Body of pancreas (tissue), 4 donors: Measurements from ENCODE around the gene COMP. TPM values are rescaled to one million over a fixed set of nuclear protein-coding genes. Genes with fewer than 3 reads are reported as not detected.
"Not testable (repeated sequence)": the region's sequence is repeated elsewhere in the genome, so short reads cannot be mapped to it uniquely, and the experiment has no call there.

Experiments used
- ATAC-seq: fragments of 150-250 bp; one replicate; pipeline ENCODE4 v1.9.1; 2016
- DNase-seq, 4 donors: peaks; one replicate each; pipeline ENCODE4 v3.0.0-alpha.2; 2019
- H3K27ac ChIP-seq, 4 donors: fragments of 200-600 bp; sonication (generic); 1 replicate in 3 of 4; 2 replicates in 1 of 4; pipeline versions ENCODE4 v1.5.1 to v1.6.1; 2016 to 2019; ENCODE audit warnings: mild to moderate bottlenecking in 1 of 4, mixed read lengths in 1 of 4, moderate library complexity in 1 of 4
- H3K27me3 ChIP-seq, 2 donors: fragments of 200-600 bp; sonication (generic); one replicate each; pipeline ENCODE4 v1.6.0; 2016; ENCODE audit warnings: mild to moderate bottlenecking in 1 of 2
- H3K36me3 ChIP-seq, 2 donors: fragments of 200-600 bp; sonication (generic); replicated peaks in 1 of 2; 2 replicates each; pipeline ENCODE4 v1.5.1; 2016; ENCODE audit warnings: low read depth in 2 of 2; ENCODE audit not compliant: insufficient read depth in 1 of 2
- H3K4me1 ChIP-seq: fragments of 200-600 bp; sonication (generic); one replicate; pipeline ENCODE4 v1.6.0; 2016
- H3K4me3 ChIP-seq, 2 donors: fragments of 200-600 bp; sonication (generic); 1 replicate in 1 of 2; 2 replicates in 1 of 2; pipeline ENCODE4 v1.5.1; 2016 to 2019
- H3K9me3 ChIP-seq, 3 donors: fragments of 200-600 bp; sonication (generic); 1 replicate in 2 of 3; 2 replicates in 1 of 3; pipeline ENCODE4 v1.5.1; 2016
- CTCF ChIP-seq, 7 experiments: fragments of 450-650 bp in 4 of 7; fragments of 200-600 bp in 3 of 7; sonication (generic) in 3 of 7; IDR thresholded peaks; one replicate each; pipeline ENCODE4 v1.5.1; 2016 to 2019; ENCODE audit warnings: antibody characterized with exemption in 7 of 7
- POLR2A ChIP-seq, 3 donors: fragments of 450-650 bp; IDR thresholded peaks; one replicate each; pipeline ENCODE4 v1.6.1; 2016; ENCODE audit warnings: antibody characterized with exemption in 3 of 3, mild to moderate bottlenecking in 2 of 3
- WGBS, 2 donors: methylation state at CpG; one replicate each; pipeline ENCODE4 v1.1.5; 2017; 5-methylcytosine and 5-hydroxymethylcytosine counted together
- intact Hi-C: fragments of 100-400 bp; cut with DNase I; formaldehyde crosslinking; loops from one replicate; pipeline ENCODE4 v1.15.1; 2023
- total RNA-seq, 2 donors: library from RNA; depleted of rRNA; stranded (reverse); fragments of >200 nt; gene quantifications; one replicate each; pipeline ENCODE4 v1.1.0, GENCODE V29; 2016

COMP gene
- total RNA-seq, 2 donors from 2014 or later: 0.33 to 6.0 TPM

GRCh38 chr19:18736415-18737336 is 54.4 kb downstream of the COMP start:
- TF ChIP-seq POLR2A (IDR thresholded peaks at IDR 0.05) (no peak), CTCF (IDR thresholded peaks at IDR 0.05) (no peak)
- WGBS, 2 donors: 67 to 70% methylated on average over 20 to 27 of the region's 27 CpGs
- Histone ChIP-seq H3K9me3 (no peaks in the 10 kb centered on the region), H3K27ac (no peak overlapping the region), H3K27me3 (no peaks in the 10 kb centered on the region), H3K4me1 (peaks cover 41% of the 10 kb centered on the region), H3K4me3 (no peak overlapping the region), H3K36me3 (no peaks in the 10 kb centered on the region)
- intact Hi-C loops: no loop called here
- ATAC-seq: no peak
- peak; percentile 59 to 87 (median 78) for DNase-seq

- DNase-seq (no peak), ATAC-seq (no peak)
- intact Hi-C loops: no loop called here
- Histone ChIP-seq H3K4me3 (no peak overlapping the region), H3K9me3 (no peaks in the 10 kb centered on the region), H3K4me1 (peaks cover 32% of the 10 kb centered on the region), H3K36me3 (no peaks in the 10 kb centered on the region), H3K27me3 (no peaks in the 10 kb centered on the region), H3K27ac (no peak overlapping the region)
- 72 to 100% methylated on average over 2 to 9 of the region's 9 CpGs for WGBS, 2 donors
- TF ChIP-seq POLR2A (IDR thresholded peaks at IDR 0.05) (no peak), CTCF (IDR thresholded peaks at IDR 0.05) (no peak)
Observed at GRCh38 chr19:18735752-18736151, 55.4 kb downstream of the COMP start.

GRCh38 chr19:18735324-18735723 is 55.8 kb downstream of the COMP start:
- intact Hi-C loops: no loop called here
- Histone ChIP-seq H3K9me3 (no peaks in the 10 kb centered on the region), H3K27ac (no peak overlapping the region), H3K4me3 (no peak overlapping the region), H3K27me3 (no peaks in the 10 kb centered on the region), H3K36me3 (no peaks in the 10 kb centered on the region), H3K4me1 (peaks cover 27% of the 10 kb centered on the region)
- ATAC-seq: no peak
- TF ChIP-seq POLR2A (IDR thresholded peaks at IDR 0.05) (no peak), CTCF (IDR thresholded peaks at IDR 0.05) (no peak)
- 94 to 100% methylated on average over 7 to 9 of the region's 14 CpGs for WGBS, 2 donors
- DNase-seq: no peak

GRCh38 chr19:18733762-18734332 is 57.3 kb downstream of the COMP start:
- WGBS, 2 donors: 89 to 91% methylated on average over 11 of the region's 11 CpGs
- H3K27me3 ChIP-seq, H3K36me3 ChIP-seq, ATAC-seq, H3K4me3 ChIP-seq, intact Hi-C loops, DNase-seq, H3K9me3 ChIP-seq, H3K27ac ChIP-seq: not testable (repeated sequence)
- peaks cover 23% of the 10 kb centered on the region for H3K4me1 ChIP-seq

- peaks cover 23% of the 10 kb centered on the region for H3K4me1 ChIP-seq
- no peak overlapping the region for H3K27ac ChIP-seq
- no peak for TF ChIP-seq CTCF (IDR thresholded peaks at IDR 0.05)
- TF ChIP-seq POLR2A (IDR thresholded peaks at IDR 0.05): no peak
- H3K36me3 ChIP-seq: no peaks in the 10 kb centered on the region
- DNase-seq (peak in 3 of 4 donors; percentile 27 to 40 (median 34)), ATAC-seq (peak; percentile 19)
- H3K27me3 ChIP-seq: no peaks in the 10 kb centered on the region
- intact Hi-C loops: no loop called here
- H3K9me3 ChIP-seq: no peaks in the 10 kb centered on the region
- WGBS, 2 donors: 31 to 38% methylated on average over 11 of the region's 11 CpGs
- H3K4me3 ChIP-seq: no peak overlapping the region
Observed at GRCh38 chr19:18733196-18733647, 57.9 kb downstream of the COMP start.
